NCI-H2107 (cell line): ENCODE data around the gene FMR1.
A peak's percentile ranks its signal among the peaks of the same experiment; 100 is the strongest.

Experiments used
- DNase-seq: peaks from one replicate; lab custom pipeline; 2025; lab: John Stamatoyannopoulos, UW

The FMR1 gene

DNA sequence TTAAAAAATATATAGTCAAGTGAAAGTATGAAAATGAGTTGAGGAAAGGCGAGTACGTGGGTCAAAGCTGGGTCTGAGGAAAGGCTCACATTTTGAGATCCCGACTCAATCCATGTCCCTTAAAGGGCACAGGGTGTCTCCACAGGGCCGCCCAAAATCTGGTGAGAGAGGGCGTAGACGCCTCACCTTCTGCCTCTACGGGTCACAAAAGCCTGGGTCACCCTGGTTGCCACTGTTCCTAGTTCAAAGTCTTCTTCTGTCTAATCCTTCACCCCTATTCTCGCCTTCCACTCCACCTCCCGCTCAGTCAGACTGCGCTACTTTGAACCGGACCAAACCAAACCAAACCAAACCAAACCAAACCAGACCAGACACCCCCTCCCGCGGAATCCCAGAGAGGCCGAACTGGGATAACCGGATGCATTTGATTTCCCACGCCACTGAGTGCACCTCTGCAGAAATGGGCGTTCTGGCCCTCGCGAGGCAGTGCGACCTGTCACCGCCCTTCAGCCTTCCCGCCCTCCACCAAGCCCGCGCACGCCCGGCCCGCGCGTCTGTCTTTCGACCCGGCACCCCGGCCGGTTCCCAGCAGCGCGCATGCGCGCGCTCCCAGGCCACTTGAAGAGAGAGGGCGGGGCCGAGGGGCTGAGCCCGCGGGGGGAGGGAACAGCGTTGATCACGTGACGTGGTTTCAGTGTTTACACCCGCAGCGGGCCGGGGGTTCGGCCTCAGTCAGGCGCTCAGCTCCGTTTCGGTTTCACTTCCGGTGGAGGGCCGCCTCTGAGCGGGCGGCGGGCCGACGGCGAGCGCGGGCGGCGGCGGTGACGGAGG lies at the start of gene FMR1:
TSS of gene FMR1 (plus strand) at position 728 of the 831 bp plus-strand sequence. CDS start 261 bp downstream, outside the sequence.
- peak; percentile 89 for DNase-seq

DNA sequence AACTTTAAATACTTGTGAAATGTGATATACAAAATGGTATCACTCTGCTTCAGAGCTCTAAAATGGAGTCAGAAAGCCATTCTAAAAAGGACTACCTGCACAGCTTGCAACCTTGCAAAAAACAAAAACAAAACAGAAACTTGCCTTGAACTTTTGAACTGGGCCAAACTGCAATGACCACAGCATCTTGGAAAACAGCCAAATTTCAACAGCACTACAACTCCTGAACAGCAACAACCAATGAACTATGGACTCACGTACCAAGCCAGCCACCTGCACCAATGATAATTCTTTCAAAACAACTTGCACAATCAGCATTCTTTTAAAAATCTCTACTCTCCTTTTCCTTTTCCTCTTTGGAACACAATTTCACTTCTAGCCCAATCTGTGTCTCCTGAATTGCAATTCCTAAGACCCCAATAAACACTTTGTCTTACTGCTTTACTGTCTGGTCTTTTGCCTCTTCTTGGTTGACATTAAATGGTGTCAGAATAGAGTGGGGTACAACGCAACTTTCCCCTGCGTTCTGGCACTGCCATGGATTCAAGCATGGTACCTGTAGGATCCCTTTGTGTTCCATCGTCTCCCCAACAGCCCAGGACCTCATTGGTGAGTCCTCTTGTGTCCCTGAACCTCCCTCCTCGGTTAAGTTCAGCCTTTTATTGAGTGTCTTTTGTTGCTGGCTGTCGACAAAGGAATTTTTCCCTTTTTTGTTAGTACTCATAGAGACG lies 35.7 kb upstream of the FMR1 start:
- no peak for DNase-seq

DNA sequence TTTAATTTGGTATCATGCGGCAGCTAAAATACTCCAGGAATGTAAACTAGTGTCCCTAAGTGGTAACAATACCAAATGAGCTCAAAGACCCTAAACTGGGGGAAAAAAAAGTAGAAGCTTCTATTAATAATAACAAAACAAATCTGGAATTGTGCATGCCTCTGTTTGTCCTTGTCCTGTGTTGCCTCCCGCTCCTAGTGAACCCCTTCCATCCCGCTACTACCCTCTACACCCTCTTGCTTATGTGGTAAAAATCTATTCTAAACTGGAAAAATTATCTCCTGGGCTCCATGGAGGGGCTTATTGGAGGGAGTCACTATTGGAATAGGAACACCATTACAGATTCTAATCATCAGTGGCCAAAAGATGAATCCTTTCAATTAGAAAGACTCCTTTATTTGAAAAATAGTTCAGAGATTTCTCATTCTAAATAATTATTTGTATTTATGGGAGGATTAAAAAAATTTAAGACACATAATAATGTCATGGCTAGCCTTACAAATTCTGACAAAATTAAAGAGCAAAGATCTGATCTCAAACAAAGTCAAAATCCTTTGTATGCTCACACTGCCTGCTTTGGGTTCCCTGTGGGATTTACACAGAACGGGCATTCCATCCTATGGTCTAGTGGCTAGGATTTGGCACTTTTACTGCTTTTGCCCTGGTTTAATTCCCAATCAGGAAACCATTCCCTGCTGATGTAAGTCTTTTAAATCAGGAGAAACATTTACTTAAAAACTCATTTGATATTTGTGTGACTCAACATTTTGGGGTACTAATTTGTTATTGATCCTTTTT lies 34.7 kb upstream of the FMR1 start:
- DNase-seq, result no peak

DNA sequence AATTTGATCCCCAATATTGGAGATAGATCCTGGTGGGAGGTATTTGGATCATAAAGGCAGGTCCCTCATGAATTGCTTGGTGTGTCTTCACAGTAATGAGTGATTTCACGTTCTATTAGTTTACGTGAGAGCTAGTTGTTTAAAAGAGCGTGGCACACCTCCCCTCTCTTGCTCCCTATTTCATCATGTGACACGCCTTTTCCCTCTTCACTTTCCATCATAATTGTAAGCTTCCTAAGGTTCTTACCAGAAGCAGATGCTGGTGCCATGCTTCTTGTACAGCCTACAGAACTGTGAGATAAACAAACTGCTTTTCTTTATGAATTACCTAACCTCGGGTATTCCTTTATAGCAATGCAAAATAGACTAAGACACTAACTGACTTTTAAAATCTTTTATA lies 34.0 kb upstream of the FMR1 start:
- DNase-seq, result no peak

DNA sequence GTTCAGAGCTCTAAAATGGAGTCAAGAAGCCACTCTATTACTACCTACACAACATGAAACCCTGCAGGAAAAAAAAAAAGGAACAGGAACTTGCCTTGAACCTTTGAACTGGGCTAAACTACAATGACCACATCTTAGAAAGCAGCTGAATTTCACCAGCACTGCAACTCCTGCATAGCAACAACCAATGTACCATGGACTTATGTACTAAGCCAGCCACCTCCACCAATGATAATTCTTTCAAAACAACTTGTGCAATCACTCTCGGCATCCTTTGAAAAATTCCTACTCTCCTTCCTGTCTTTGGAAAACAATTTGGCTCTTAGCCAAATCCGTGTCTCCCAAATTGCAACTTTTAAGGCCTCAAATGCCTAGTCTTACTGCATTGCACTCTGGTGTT lies 26.8 kb upstream of the FMR1 start:
- no peak for DNase-seq

DNA sequence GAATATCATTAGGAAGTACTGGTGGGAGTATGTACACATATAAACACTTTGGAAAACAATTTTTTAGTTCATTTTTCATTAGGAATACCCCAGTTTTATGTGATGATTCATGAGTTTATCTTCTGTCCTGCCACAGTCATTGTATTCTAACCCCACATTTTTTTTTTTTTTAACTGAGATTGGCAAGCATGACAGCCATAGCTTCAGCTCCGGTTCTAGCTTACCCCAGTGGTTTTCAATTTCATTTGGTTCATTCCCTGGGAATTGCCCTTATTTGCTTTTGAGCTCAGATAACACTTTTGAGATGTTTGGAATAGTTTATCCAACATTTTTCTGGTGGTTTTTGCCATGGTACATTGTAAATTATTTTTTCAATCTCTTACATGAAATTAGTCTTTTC lies 21.0 kb upstream of the FMR1 start:
- DNase-seq, result no peak

DNA sequence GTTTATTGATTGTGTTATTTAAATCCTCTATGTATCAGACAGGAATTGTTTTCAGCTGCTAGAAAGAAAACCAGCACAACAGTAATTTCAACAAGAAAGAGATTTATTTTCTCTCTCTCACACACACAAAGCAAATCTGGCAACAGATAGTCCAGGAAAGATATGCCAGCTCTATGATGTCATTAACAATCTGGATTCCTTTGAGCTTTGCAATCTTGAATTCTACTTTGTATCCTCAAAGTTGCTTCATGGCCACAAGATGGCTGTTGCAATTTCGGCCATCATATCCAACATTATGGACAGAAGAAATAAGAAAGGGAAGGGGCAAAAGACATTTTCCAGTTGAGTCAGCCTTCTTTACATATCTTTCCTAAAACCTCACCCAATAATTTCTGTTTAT lies 19.8 kb upstream of the FMR1 start:
- DNase-seq, result no peak

DNA sequence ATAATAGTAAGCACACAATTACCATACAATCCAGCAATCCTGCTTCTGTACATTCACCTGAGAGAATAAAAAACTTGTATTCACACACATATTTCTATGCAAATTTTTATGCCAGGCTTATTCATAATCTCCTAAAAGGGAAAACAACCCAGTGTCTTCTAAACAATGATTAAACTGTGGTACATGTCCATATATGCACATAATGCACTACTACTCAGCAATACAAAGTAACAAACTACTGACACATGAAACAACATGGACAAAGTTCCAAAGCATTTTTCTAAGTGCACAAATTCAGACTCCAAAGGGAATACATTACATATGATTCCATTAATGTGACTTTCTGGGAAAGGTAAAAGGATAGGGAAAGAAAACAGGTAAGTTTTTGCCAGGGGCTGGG lies 18.0 kb upstream of the FMR1 start:
- DNase-seq, result no peak

DNA sequence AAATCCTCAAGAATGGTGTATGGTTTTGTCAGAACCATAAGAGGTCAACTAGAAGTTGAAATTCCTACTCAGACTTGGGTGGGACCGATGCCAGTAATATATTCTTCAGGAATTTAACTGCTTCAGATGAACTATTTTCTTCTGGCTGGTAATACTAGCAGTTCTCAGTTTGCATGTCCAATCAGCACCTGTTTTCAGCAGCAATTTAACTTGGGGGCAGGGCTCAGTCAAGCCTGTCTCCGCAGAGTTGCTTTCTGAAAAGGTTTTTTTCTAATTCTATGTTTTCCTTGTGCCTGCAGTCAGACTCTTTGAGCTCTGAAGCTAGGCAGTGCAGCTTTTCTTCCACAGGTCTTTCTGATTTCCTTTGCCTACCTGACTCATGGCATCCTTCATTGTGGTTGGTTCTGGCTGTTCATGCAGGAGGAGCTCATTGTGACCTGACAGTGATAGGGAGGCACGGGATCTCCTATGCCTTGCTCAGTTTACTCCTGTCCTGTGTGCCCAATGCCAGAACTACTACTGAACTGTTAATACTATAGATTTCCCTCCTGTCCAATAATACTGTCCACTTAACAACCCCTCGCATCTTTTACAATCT lies 17.3 kb upstream of the FMR1 start:
- DNase-seq, result no peak

DNA sequence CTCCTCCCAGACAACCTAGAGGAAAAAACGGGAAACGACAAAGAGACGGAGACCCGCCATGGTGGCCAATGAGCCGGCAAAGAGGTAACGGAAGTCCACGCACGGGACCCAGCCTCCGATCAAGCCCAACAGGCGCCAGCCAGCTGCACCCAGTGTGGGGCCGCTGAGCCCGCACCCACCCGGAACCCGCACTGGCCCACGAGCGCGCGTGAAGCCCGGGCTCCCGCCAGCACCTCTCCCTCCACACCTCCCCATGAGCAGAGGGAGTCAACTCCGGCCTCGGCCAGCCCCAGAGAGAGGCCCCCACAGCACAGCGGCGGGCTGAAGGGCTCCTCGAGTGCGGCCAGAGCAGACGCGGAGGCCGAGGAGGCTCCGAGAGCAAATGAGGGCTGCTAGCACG lies 14.6 kb upstream of the FMR1 start:
- DNase-seq, result no peak

DNA sequence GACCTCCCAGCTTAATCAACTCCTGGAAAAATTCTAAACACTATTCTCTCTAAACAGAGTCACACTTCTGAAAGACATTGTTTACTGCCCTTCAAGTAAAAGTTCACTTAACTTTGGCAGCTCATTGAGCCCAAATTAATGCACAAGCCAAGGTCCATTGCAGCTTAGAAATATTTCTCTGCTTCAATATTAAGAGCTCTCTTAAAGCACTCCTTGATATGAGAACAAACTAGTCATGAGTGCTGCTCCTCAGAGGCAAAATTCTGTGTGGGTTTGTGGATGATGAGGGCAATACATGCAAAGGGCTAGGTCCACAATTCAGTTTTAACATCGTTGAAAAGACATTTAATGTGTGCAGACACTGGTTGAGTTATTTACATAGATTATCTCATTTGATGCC lies 12.8 kb upstream of the FMR1 start:
- DNase-seq, result no peak

DNA sequence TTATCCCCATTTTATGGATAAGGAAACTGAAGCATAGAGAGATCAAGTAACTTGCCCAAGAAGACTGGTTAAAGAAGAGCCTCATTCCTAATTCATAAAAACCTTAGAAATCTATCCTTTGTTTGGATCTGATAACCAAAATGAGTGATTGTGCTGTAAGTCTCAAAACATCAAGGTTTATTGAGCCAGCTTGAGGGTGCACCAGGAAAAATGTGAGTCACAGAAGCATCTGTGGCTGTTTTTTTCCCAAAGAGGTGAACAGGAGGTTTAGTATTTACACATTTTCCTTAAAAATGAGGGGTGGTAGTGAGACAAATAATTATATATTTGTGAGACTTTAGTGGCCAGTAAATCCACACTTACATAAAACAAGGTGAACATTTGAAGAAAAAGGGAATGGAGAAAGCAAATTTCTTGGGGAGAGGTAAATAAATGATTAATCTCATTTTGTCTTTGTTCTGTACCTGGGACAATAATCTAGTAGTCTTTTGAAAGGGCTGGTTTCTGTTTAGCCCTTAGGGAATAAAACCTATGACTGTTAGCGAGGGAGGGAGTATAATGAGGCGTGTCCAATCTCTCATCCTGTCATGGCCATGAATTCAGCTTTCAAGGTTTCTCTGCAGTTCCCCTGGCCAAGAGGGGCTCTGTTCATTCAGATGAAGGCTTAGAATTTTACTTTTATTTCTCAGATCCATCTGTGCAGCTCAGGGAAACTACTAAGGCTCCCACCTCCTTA lies 12.2 kb upstream of the FMR1 start:
- DNase-seq, result no peak

DNA sequence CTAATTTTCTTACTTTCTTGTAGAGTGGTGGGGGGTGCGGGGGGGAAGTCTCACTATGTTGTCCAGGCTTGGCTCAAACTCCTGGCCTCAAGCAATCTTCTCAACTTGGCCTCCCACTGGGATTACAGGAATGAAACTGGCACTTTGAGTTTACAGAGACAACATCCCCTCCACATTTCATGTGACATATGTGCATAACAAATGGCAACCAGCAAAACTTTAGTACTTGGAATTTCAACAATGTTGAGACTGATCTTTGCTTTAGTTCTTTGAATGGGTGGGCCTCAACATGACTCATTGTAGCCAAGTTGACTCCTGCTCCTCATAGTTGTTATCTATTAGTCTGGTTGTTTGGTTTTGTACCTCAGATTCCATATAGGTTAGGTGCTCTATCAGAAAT lies 11.4 kb upstream of the FMR1 start:
- no peak for DNase-seq

DNA sequence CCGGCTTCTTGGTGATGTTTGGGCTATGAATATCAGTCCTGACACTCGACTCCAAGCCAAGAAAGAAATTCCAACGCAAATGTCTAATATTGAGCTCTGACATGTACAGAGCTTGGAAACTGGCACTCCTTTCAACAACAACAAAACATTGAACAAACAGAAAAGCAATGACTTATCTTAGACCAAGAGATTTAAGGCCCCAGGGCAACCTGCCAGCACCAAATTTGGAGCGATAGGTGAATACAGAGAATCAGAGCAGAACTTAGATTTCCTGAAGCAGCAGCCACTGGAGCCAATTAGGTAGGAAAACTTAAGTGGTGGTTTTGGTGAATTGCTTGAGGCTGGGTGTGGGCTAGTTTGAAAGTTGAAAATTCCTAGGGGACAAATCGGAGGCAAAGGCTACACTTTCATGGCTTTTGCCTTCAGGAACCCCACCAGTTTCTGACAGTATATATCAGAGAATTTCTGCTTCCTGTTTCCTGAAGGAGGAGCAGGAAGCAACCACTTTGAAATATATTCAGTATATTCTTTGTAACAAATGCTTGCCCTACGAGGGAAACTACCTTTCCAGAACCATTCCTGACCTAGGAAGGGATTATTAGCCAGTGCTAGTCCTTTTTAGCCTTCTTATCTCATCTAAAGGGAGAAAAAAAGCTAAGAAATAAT lies 10.1 kb upstream of the FMR1 start:
- no peak for DNase-seq

DNA sequence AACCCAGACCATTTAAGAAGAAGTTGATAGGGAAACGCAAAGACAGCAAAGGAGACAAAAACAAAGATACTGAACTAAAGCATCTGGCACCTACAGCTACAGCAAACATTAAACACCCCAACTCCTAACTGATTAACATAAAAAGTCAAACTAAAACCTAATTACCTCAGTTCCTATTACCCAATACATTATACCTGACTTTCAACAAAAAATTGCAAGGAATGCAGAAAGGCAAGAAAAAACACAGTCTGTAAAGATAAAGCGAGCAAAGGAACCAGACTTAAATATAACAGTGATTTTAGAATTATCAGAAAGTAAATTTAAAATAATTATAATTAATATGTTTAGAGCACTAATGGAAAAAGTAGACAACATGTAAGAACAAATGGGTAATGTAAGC lies 9.4 kb upstream of the FMR1 start:
- no peak for DNase-seq

DNA sequence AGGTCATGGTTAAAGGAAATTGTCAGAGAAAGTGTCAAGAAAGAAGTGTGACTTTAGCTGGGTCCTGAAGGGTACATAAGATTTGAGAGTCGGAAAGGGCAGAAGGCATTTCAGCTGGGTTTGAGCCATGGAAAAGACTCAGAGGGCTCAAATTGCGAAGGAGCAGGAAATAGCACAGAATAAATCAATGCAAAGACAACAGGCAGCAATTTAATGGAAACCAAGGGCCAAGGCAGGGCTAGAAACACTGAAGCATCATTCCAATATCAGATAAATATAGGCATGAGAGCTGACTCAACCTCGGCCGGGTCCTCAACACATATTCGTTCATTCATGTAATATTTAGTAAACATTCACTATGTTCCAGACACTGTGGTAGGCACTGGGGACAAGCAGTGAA lies 3.6 kb upstream of the FMR1 start:
- DNase-seq, result no peak

DNA sequence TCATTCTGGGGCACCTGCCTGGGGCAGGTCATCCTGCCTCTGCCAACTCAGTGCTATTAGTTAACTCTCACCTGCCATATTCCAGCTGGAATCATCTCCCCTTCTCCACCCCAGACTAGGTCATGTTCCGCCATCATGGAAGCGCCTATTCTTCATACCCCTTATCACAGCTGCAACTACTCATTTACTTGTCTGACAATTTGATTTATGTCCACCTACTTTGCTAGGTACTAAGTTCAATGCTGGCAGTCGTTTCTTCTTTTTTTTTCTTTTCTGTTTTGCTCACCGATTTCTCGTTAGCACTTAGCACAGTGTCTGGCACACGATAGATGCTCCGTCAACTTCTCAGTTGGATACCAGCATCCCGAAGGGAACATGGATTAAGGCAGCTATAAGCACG lies 1.1 kb upstream of the FMR1 start:
- DNase-seq, result no peak

DNA sequence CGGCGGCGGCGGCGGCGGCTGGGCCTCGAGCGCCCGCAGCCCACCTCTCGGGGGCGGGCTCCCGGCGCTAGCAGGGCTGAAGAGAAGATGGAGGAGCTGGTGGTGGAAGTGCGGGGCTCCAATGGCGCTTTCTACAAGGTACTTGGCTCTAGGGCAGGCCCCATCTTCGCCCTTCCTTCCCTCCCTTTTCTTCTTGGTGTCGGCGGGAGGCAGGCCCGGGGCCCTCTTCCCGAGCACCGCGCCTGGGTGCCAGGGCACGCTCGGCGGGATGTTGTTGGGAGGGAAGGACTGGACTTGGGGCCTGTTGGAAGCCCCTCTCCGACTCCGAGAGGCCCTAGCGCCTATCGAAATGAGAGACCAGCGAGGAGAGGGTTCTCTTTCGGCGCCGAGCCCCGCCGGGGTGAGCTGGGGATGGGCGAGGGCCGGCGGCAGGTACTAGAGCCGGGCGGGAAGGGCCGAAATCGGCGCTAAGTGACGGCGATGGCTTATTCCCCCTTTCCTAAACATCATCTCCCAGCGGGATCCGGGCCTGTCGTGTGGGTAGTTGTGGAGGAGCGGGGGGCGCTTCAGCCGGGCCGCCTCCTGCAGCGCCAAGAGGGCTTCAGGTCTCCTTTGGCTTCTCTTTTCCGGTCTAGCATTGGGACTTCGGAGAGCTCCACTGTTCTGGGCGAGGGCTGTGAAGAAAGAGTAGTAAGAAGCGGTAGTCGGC lies 528 bp downstream of the FMR1 start:
- DNase-seq, result peak; percentile 31

DNA sequence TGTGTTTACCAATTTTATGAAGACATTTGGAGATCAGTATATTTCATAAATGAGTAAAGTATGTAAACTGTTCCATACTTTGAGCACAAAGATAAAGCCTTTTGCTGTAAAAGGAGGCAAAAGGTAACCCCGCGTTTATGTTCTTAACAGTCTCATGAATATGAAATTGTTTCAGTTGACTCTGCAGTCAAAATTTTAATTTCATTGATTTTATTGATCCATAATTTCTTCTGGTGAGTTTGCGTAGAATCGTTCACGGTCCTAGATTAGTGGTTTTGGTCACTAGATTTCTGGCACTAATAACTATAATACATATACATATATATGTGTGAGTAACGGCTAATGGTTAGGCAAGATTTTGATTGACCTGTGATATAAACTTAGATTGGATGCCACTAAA lies 1.9 kb downstream of the FMR1 start:
- no peak for DNase-seq

DNA sequence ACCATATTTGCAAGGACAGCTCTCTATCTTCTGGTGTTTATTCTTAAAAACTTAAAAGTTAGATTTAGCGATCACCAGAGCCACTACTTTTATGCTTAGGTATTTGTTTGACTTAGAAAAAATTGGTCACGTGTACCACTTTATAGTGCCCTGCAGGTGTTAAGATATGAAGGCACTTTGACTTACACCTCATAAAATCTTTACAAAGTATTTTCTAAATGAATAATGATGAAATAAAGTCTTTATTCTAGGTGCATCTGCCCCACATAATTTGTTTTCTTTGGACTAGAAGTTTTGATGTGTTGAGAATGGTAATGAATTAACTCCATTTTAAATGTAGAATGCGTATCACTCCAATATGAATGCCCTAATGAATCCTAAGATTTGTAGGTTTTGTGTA lies 2.9 kb downstream of the FMR1 start:
- DNase-seq, result no peak
